GM12873 (cell line): Measurements from ENCODE around the gene TUBB8.

Source experiments
- TF ChIP-seq, protein P1 (sequence below): IDR thresholded peaks from 2 replicates; pipeline ENCODE4 v1.5.1; 2012; ENCODE audit warnings: low read depth, mild to moderate bottlenecking, moderate library complexity, low read length, control low read depth; ENCODE audit not compliant: insufficient read depth; ENCODE audit errors: missing control alignments

Gene TUBB8

DNA sequence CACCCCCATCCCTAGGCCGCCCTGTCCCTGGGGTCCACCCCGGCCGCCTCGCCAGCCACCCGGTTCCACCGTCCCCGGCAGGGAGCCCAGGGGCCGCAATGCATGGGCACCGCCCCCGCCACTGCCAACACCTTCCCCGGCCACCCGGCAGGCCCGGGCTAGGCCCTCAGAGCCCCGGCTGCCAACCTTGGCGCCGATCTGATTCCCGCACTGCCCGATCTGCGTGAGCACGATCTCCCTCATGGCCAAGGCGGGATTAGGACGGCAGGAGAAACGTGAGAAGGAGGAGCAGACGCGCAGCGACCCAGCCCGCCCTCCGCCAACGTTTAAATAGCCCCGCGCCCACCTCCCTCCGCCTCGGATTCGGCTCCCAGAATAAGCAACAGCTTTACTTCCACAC lies at the start of gene TUBB8:
TSS of gene TUBB8 (minus strand) at position 301 of the 400 bp plus-strand sequence. CDS start at position 243, 58 bp downstream.
- TF ChIP-seq, protein P1, sequence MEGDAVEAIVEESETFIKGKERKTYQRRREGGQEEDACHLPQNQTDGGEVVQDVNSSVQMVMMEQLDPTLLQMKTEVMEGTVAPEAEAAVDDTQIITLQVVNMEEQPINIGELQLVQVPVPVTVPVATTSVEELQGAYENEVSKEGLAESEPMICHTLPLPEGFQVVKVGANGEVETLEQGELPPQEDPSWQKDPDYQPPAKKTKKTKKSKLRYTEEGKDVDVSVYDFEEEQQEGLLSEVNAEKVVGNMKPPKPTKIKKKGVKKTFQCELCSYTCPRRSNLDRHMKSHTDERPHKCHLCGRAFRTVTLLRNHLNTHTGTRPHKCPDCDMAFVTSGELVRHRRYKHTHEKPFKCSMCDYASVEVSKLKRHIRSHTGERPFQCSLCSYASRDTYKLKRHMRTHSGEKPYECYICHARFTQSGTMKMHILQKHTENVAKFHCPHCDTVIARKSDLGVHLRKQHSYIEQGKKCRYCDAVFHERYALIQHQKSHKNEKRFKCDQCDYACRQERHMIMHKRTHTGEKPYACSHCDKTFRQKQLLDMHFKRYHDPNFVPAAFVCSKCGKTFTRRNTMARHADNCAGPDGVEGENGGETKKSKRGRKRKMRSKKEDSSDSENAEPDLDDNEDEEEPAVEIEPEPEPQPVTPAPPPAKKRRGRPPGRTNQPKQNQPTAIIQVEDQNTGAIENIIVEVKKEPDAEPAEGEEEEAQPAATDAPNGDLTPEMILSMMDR, result no peak

DNA sequence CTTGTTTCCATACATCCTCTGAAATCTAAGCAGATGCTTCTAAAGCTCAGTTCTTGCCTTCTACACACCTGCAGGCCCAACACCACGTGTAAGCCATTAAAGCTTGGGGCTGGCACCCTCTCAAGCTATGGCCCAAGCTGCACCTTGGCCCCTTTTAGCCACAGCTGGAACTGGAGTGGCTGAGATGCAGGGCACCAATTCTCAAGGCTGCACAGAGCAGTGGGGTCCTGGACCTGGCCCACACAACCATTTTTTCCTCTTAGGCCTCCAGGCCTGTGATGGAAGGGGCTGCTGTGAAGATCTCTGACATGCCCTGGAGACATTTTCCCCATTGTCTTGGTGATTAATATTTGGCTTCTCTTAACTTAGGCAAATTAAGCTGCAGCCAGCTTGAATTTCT lies 47.4 kb upstream of the TUBB8 start:
- TF ChIP-seq, protein P1, result no peak

DNA sequence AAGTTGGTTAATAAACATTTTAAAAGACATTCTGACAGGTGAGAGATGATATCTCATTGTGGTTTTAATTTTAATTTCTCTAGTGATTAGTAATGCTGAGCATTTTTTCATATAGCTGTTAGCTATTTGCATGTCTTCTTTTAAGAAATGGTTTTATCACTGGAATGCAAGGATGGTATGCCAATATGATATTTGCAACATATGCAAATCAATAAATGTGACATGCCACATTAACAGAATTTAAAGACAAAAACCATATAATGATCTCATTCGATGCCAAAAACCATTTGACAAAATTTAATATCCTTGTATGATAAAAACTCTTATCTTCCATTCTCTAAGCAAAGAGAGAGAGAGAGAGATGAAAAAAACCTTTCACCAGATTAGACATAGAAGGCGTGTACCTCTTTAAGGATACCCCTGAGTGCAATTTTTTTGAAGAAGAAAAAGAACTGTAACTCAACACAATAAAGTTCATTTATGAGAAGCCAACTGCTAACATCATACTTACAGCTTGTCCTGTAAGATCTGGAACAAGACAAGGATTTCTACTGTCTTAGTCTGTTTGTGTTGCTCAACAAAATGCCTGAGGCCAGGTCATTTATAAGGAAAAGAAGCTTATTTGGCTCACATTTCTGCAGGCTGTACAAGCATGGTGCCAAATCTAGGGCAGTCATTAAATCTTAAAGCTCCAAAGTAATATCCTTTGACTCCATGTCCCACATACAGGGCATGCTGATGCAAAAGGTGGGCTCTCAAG lies 46.4 kb upstream of the TUBB8 start:
- TF ChIP-seq, protein P1, result no peak

DNA sequence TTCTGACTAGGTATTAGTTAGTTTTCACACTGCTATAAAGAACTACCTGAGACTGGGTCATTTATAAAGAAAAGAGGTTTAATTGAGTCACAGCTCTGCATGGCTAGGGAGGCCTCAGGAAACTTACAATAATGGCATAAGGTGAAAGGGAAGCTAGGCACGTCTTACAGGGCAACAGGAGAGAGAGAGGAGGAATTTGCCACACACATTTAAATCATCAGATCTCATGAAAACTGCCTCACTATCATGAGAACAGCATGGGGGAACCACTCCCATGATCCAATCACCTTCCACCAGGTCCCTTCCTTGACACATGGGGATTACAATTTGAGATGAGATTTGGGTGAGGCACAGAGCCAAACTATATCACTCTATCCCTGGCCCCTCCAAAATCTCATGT lies 45.5 kb upstream of the TUBB8 start:
- TF ChIP-seq, protein P1, result no peak

DNA sequence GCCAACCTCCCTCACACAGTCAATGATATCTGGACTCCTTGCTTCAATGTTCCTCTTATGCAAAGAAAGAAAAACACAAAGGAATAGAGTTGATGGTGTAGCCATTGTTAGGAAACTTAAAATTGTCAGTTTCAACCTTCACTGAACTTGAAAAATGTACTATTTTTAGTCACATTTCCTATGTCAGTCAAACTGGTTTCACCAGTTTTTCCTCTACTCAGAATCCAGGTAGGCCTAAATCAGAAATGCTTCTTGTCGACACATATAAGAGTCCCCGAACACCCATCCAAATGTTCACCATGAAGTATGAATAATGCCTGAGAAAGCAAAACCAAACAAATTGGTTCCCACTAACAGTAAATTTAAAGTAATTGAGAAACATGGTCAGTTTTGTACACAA lies 43.8 kb upstream of the TUBB8 start:
- TF ChIP-seq, protein P1, result no peak

DNA sequence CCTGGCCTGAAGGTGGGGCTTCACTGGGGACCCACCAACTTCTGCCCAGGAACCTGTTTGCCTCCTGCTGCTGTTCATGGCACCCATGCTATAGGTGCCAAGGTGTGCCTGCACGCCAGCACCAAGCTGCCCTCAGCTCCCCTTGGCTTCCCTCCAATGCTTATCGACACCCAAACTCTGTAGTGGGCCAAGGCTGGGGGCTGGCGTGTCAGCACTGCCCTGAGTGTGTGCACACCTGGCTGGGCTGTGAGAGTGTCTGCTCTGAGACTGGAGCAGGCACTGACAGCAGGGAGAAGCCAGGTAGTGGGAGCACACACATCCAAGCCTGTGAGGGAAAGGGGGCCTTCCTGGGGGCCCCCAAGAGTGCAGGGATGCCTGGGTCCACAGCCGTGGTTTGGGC lies 43.1 kb upstream of the TUBB8 start:
- TF ChIP-seq, protein P1, result no peak

DNA sequence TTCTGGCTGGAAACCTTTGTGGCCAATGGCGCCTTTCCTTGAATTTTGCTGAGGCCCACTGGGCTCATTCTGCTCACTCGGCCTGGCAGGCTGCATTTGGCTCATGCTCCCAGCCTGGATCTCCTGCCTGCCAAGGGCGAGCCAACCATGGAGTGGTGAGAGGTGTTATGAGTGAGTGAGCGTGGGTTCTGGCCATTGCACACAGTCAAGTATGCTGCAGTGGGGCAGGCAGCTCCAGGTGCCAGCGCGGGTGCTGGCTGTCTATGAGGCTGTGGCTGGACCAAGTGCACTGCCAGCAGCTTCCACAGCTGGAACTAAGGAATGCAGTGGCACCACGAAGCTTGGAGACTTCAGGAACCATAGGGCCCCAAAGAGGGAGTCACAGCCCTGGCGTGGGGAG lies 42.2 kb upstream of the TUBB8 start:
- TF ChIP-seq, protein P1, result no peak
